Endothelial cell of umbilical vein (primary cell): ENCODE data around the gene WNT6. TPM values are rescaled to one million over a fixed set of nuclear protein-coding genes. Genes with fewer than 3 reads are reported as not detected.

Experiments
- BruUV-seq: library from RNA; stranded (reverse); fragments of 400-500 nt; replicated peaks from 2 replicates; lab custom pipeline; 2021; lab: Mats Ljungman, UMichigan
- CTCF ChIA-PET: fragments of 300-600, 350-600 bp; sonication (Branson Sonifier 250); formaldehyde crosslinking; loops from one replicate; lab custom pipeline; 2021; ENCODE audit warnings: antibody characterized with exemption, inconsistent platforms; lab: Charles Lee
- POLR2A ChIA-PET: fragments of 300-600, 350-600 bp; sonication (Branson Sonifier 250); formaldehyde crosslinking; loops from one replicate; lab custom pipeline; 2021; ENCODE audit warnings: antibody characterized with exemption, inconsistent platforms; lab: Charles Lee
- DNase-seq: peaks from one replicate; pipeline ENCODE4 v3.0.0-alpha.2; 2011; ENCODE audit warnings: low read depth, low spot score
- FAIRE-seq: peaks from 2 replicates; lab custom pipeline; 2011; peaks lifted over from hg19 to GRCh38; lab: Jason Lieb, UNC
- H2AFZ ChIP-seq: 2 replicates; pipeline ENCODE4 v1.6.0; 2012; ENCODE audit warnings: low read depth, low read length, control low read depth, inconsistent platforms
- H3K27ac ChIP-seq: 2 replicates; pipeline ENCODE4 v1.5.1; 2011; ENCODE audit warnings: low read depth, mild to moderate bottlenecking, control low read depth, low read length, moderate library complexity; ENCODE audit not compliant: insufficient read depth
- H3K27me3 ChIP-seq, 2 experiments: 2 replicates each; pipeline versions ENCODE4 v1.6.0 to v1.6.1; 2011; ENCODE audit warnings: low read length in 2 of 2, mixed read lengths in 1 of 2; ENCODE audit not compliant: control insufficient read depth in 2 of 2, insufficient read depth in 2 of 2
- H3K36me3 ChIP-seq, 2 experiments: 2 replicates in 1 of 2; 3 replicates in 1 of 2; pipeline ENCODE4 v1.5.1; 2011; ENCODE audit warnings: low read length in 2 of 2, mild to moderate bottlenecking in 1 of 2, moderate library complexity in 1 of 2; ENCODE audit not compliant: control insufficient read depth in 2 of 2, insufficient read depth in 2 of 2; ENCODE audit errors: extremely low read depth in 1 of 2
- H3K4me1 ChIP-seq: 3 replicates; pipeline ENCODE4 v1.5.1; 2011; ENCODE audit warnings: mild to moderate bottlenecking, low read length; ENCODE audit not compliant: control insufficient read depth, insufficient read depth; ENCODE audit errors: extremely low read depth
- H3K4me2 ChIP-seq: 2 replicates; pipeline ENCODE4 v1.6.1; 2011; ENCODE audit warnings: low read length, control low read depth, mixed read lengths; ENCODE audit not compliant: insufficient read depth
- H3K4me3 ChIP-seq, 3 experiments: fragments of 200-600 bp in 1 of 3; sonication (generic), shearing (Covaris generic) in 1 of 3; replicated peaks in 1 of 3; 2 replicates each; pipeline ENCODE4 v1.5.1; 2011 to 2016; ENCODE audit warnings: control low read depth in 3 of 3, low read length in 3 of 3, mild to moderate bottlenecking in 2 of 3, inconsistent platforms in 1 of 3, low read depth in 1 of 3, moderate library complexity in 1 of 3; ENCODE audit not compliant: insufficient read depth in 1 of 3
- H3K79me2 ChIP-seq: 2 replicates; pipeline ENCODE4 v1.6.0; 2012; ENCODE audit warnings: low read length, inconsistent platforms; ENCODE audit not compliant: control insufficient read depth, insufficient read depth
- H3K9ac ChIP-seq: replicated peaks from 2 replicates; pipeline ENCODE3; 2011; ENCODE audit warnings: low read length, control low read depth; ENCODE audit not compliant: insufficient read depth; ENCODE audit errors: extremely low read depth
- H3K9me1 ChIP-seq: replicated peaks from 3 replicates; pipeline ENCODE4 v1.6.0; 2011; ENCODE audit warnings: mild to moderate bottlenecking, low read length; ENCODE audit not compliant: control insufficient read depth, insufficient read depth; ENCODE audit errors: extremely low read depth
- H3K9me3 ChIP-seq: replicated peaks from 2 replicates; pipeline ENCODE4 v1.5.1; 2012; ENCODE audit warnings: low read length, inconsistent platforms; ENCODE audit not compliant: control insufficient read depth, insufficient read depth
- H4K20me1 ChIP-seq: replicated peaks from 2 replicates; pipeline ENCODE3; 2011; ENCODE audit warnings: mild to moderate bottlenecking, low read length; ENCODE audit not compliant: control insufficient read depth, insufficient read depth; ENCODE audit errors: extremely low read depth
- CTCF ChIP-seq, 2 donors: IDR thresholded peaks; 1 replicate in 1 of 2; 2 replicates in 1 of 2; pipeline ENCODE4 v1.5.1; 2011; ENCODE audit warnings: low read length in 2 of 2, mild to moderate bottlenecking in 2 of 2, moderate library complexity in 2 of 2, control low read depth in 1 of 2, inconsistent platforms in 1 of 2, low read depth in 1 of 2; ENCODE audit not compliant: insufficient read depth in 1 of 2; ENCODE audit errors: extremely low read depth in 1 of 2
- EZH2 ChIP-seq: IDR thresholded peaks from 2 replicates; pipeline ENCODE4 v1.6.1; 2012; ENCODE audit warnings: borderline replicate concordance, low read depth, mild to moderate bottlenecking, moderate library complexity, low read length, inconsistent platforms; ENCODE audit not compliant: severe bottlenecking
- FOS ChIP-seq: IDR thresholded peaks from 2 replicates; pipeline ENCODE4 v1.6.1; 2011; ENCODE audit warnings: mild to moderate bottlenecking, low read length, moderate library complexity, borderline replicate concordance; ENCODE audit not compliant: insufficient read depth
- GATA2 ChIP-seq: IDR thresholded peaks from 2 replicates; pipeline ENCODE4 v1.7.0; 2011; ENCODE audit warnings: low read depth, mild to moderate bottlenecking, moderate library complexity, mixed read lengths, low read length; ENCODE audit not compliant: insufficient read length, insufficient read depth
- JUN ChIP-seq: IDR thresholded peaks from 2 replicates; pipeline ENCODE4 v1.6.1; 2011; ENCODE audit warnings: borderline replicate concordance, low read depth; ENCODE audit not compliant: insufficient read length, insufficient read depth
- MAX ChIP-seq: IDR thresholded peaks from 2 replicates; pipeline ENCODE4 v1.6.1; 2011; ENCODE audit not compliant: insufficient read depth, insufficient read length
- MYC ChIP-seq: IDR thresholded peaks from one replicate; pipeline ENCODE4 v1.6.1; 2011; ENCODE audit warnings: mild to moderate bottlenecking, low read depth, low read length
- POLR2A ChIP-seq: IDR thresholded peaks from 2 replicates; pipeline ENCODE4 v1.6.1; 2012; ENCODE audit warnings: low read depth, mild to moderate bottlenecking, control low read depth, low read length
- POLR2AphosphoS5 ChIP-seq: IDR thresholded peaks from 2 replicates; pipeline ENCODE4 v1.6.1; 2012; ENCODE audit warnings: low read depth, mild to moderate bottlenecking, control low read depth, low read length, moderate library complexity; ENCODE audit not compliant: insufficient read depth
- dilution Hi-C: fragments of 300-500 bp; cut with MboI; formaldehyde crosslinking; loops from one replicate; pipeline ENCODE4 v1.15.0; 2019; ENCODE audit warnings: low sequenced_read_pairs; ENCODE audit not compliant: extremely low pct_ligation_motif_present
- intact Hi-C: fragments of 100-400 bp; cut with micrococcal nuclease; formaldehyde crosslinking; loops from one replicate; pipeline ENCODE4 v1.10.0; 2022
- polyA plus RNA-seq, 4 experiments: library from polyadenylated mRNA; depleted of rRNA in 3 of 4; stranded (reverse) in 3 of 4; unstranded in 1 of 4; fragments of >200 nt; gene quantifications; 2 replicates each; pipeline versions ENCODE4 v1.2.1 to v1.2.3, GENCODE V29; 2011 to 2012; ENCODE audit warnings: missing spikeins in 1 of 4
- total RNA-seq: library from RNA; stranded (reverse); gene quantifications from 2 replicates; pipeline ENCODE4 v1.2.3, GENCODE V29; 2021

Gene WNT6
- total and polyA plus RNA-seq, 2 donors (not counting 3 experiments of a cell fraction or from before 2014, with no cell fraction given): not detected

GRCh38 chr2:218878926-218879761 is 19.5 kb downstream of the WNT6 start:
- Histone ChIP-seq H3K9ac (no peak overlapping the region), H3K4me1 (no peaks in the 10 kb centered on the region), H3K4me3 (no peak overlapping the region), H3K9me1 (no peaks in the 10 kb centered on the region), H4K20me1 (no peaks in the 10 kb centered on the region), H3K9me3 (no peaks in the 10 kb centered on the region), H3K79me2 (no peaks in the 10 kb centered on the region), H3K27me3 (peaks cover 74 to 82% of the 10 kb centered on the region in 2 experiments), H3K36me3 (no peaks in the 10 kb centered on the region), H3K4me2 (no peak overlapping the region), H3K27ac (no peak overlapping the region), H2AFZ (no peak overlapping the region)
- ChIA-PET POLR2A (no interaction called here), CTCF (interaction anchor here (1.1 to 10.5 kb wide), 7 partner anchors 8 to 276 kb away, joined by 3 to 362 read pairs (median 6); no protein-coding TSS in a partner anchor)
- dilution Hi-C loops: no loop called here
- intact Hi-C loops: loop anchor here (10.0 kb wide), 1 partner anchor 276 kb away; no protein-coding TSS in a partner anchor
- no TSS peak for BruUV-seq
- no peak for TF ChIP-seq EZH2
- no peak for TF ChIP-seq MAX
- TF ChIP-seq GATA2: no peak
- no peak for TF ChIP-seq POLR2AphosphoS5
- no peak for TF ChIP-seq MYC
- no peak for TF ChIP-seq FOS
- no peak for TF ChIP-seq POLR2A
- TF ChIP-seq CTCF (IDR thresholded peaks at IDR 0.05; ENCODE audit: extremely low read depth in 1 of 2, insufficient read depth in 1 of 2, low read depth in 1 of 2, low read length in 2 of 2): no peak
- TF ChIP-seq JUN: no peak
- FAIRE-seq: no peak
- no peak for DNase-seq
